Astrocyte (in vitro differentiated cells and primary cell): ENCODE data around the gene SCGN.

Experiments
- CTCF ChIP-seq: IDR thresholded peaks from 2 replicates; pipeline ENCODE4 v1.5.1; 2011; ENCODE audit warnings: low read depth, mild to moderate bottlenecking, inconsistent platforms, low read length, moderate library complexity; ENCODE audit not compliant: insufficient read depth
- EZH2 ChIP-seq: IDR thresholded peaks from 2 replicates; pipeline ENCODE4 v1.6.1; 2012; ENCODE audit warnings: mild to moderate bottlenecking, low read length, inconsistent platforms; ENCODE audit not compliant: insufficient read depth

GRCh38 chr6:25637960-25638434 is 14.0 kb upstream of the SCGN start:
- no peak for TF ChIP-seq CTCF
- TF ChIP-seq EZH2: no peak
